HG03558 (cell line): ENCODE results near the gene PALD1.

ENCODE experiments used
- ATAC-seq: cut with Tn5 transposase; IDR thresholded peaks from one replicate; pipeline ENCODE4 v1.9.1; 2021; ENCODE audit warnings: moderate number of reproducible peaks; ENCODE audit not compliant: unreplicated experiment; ENCODE audit errors: extremely low read depth

The PALD1 gene

DNA sequence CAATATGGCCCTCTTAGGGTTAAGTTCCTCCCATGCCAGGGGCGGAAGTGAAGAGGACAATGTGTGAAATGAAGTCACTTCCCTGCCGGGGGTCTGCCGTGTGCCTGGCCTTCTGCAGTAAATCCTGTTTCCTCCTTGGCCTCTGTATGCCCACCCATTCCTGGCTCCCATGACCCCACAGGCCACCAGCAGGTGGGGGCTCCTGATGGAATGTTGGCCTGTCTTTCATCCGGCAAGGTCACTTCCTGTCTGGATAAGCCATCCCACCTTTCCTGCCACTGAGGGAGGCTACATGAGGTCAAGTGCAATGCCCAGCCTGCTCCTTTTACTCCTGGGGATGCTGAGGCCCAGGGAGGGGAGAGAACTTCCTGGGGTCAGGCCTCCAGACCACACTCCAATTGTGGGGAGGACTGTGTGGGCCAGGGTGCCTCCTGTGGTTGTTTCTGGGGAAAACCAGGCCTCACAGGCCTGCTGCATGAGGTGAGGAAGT lies 22.3 kb downstream of the PALD1 start:
- ATAC-seq, result no peak

DNA sequence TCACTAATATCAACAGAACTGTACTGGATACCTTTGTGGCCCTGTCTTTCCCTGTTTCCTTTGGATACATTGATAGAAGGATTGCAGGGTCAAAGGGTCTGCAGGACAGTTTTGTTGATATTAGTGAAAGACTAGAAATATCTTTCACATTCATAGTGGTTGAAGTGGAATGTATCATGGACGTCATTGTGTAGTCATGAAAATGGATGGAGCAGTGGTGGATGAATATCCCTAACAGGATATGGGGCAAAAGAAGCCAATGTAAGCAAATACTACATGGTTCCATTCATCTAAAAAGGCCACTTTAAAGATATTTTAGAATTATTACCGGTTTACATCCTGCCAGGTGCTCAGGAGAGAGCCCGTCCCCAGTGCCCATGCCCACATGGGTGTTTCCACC lies 23.8 kb downstream of the PALD1 start:
- no peak for ATAC-seq

DNA sequence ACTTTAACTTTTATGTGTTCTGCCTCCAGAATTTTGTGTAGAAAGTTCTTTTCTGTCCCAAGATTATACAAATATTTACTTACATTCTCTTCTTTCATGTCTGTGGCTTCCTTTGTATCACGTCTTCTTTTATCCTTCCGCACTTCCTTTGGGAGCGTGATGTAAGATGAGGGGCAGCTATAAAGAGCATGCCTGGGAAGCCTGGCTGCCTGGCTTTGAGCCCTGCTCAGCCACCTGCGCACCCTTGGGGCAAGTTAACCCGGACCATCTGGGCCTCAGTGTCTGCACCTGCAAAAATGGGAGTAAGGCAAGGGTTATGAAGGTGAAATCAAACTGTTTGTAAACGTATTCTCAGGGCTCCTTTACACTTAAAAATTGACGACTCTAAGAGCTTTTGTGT lies 25.2 kb downstream of the PALD1 start:
- no peak for ATAC-seq

DNA sequence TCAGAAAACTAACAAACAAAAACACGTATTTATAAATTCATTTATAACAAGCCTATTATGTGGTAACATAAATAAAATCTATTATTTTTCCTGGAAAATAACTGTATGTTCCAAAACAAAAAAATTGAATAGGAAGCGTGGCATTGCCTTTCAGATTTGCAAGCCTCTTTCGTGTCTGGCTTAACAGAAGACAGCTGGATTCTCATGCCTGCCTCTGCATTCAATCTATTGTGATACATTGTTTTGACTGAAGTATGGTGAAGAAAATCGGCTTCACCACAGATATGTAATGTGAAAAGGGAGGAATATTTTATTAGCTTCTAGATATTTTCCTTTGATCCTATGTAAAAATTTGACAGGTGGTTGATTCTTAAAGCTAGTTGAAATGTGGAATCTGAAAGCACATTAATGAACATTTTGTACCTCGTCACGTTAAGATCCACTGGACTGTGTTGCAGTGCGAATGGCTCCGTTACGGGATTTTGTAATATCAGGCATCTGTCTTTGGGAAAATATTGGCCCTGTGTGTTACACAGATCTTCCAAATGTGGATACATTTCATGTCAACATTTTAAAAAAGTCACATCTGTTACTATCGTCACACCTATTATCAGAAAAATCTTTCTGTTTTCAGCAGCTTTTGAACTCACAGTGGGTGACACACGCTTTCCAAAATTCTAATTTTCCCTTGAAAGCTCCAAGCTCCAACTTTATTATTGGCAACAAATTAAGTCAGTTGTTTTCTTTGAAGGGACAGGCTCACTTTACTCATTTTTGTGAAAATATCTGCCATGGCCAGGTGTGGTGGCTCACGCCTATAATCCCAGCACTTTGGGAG lies 26.2 kb downstream of the PALD1 start:
- ATAC-seq, result no peak

DNA sequence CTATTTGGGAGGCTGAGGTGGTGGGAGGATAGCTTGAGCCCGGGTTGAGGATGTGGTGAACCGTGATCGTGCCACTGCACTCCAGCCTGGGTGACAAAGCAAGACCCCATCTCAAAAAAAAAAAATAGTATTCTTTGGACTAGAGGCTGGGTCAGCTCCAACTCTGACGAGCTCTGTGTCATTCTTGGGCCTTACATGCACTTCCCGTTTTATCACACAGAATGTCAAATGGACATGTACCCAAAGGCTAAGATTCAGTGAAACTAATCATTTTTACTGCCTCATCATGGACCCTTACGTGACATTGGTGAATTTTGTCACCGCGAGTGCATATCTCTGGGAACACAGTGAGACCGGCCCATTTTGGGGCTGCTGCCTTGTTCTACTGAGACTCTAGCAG lies 27.3 kb downstream of the PALD1 start:
- no peak for ATAC-seq

DNA sequence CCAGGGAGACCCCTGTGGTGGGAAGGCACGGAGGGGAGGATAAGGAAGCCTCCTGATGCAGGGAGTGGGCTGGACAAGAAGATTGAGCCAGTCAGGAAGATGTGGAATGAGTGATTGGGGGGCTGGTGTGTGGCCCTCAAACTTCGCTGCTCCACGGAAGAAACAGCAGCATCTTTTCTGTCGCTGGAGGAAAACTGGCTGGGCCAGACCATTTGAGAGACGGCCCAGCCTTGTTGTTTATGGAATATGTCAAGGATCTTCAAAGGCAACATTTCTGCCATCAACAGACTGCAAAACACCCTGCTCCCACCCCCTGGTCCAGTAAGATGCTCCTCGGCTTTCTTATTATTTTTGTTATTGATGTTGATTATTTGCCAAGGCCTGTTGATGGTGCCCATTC lies 29.4 kb downstream of the PALD1 start:
- ATAC-seq, result no peak

DNA sequence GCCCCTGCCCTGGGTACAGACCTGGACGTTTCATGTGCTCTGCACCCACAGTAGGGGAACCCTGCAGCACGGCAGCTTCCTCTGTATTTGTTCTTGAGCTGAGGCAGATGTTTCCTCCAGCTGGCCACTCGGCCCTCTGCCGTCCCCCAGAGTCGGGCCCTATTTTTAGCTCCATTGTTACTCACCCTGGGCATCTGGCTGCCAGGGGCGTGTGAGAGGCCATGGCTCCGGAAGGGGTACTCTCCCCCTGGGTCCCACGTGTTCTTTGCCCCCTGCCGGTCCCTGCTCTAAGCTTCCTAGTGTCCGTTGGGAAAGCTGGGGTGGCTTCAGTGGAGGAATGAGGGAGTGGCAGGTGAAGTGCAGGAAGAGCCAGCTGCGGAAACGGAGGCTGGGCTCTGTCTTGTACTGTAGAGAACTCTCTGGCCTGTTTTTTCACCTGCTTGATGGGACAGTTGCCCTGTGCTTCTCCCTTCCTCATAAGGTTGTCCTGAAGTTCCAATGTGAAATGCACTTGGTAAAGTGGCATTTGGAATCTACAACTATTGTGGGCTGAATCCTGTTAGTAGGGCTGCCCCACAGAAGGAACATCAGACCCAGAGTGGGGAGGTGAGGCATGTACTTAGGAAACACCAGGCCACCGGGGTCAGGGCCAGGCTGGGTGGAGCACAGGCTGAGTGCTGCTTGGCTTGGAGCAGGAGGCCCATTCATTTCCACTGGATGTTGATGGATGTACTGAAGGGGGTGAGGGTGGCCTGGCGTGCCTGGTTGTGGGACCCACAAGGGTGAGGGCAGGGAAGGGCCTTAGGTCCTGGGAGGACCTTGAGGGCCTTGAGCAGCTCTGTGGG lies 30.6 kb downstream of the PALD1 start:
- ATAC-seq, result no peak

DNA sequence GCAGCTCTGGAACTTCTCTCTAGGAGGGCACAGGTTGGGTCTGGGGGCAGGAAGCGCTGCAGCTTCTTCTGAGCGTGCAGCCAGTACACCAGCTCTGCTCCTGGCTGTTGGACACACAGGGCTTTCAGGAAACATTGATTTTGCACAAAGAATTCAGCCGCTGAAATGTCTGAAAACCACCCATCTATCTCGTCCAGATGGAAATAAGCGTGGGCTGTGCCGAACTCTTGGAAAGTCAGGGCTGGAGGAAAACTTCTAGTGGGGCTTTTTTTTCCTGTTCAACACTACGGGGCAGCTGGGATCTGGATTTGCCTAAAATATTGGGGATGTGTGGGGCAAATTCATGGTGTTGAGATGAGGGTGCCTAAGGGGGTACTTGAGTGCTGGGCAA lies 31.2 kb downstream of the PALD1 start:
- ATAC-seq, result no peak

DNA sequence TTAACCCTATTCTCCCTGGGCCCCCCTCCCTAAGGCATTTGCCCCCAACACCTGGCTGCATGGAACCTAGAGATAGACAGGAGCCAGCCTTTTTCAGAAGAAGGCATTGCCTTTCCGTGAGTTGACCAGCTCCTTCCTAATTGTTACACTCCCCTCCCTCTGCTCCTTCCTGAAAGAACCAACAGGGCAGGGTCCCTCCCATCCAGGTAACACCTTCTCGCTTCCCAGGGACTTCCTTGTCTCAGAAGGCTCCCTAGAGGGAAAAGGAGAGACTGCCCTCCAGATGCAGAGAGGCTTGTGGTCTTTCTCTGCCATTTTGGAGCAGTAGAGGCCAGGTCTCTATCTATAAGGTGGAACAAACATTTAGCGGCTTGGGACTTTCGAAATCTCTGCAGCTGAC lies 31.9 kb downstream of the PALD1 start:
- no peak for ATAC-seq

DNA sequence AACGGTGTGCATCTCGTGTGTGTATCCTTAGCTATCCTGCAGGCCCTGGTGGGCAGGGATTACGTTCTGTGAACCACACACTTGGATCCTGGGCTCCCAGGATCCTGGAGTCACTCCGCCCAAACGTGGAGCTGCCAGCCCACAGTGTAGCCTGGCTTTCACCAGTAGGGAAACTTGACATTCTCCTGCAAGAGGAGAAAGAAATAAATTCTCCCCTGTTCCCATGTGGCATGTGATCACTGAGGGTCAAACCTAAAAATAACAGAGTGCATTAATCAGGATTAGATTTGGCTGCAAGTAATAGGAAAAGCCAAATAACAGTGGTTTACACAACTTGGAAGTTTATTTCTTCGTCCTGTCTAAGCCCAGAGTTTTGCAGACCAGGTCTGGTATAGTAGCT lies 32.3 kb downstream of the PALD1 start:
- no peak for ATAC-seq

DNA sequence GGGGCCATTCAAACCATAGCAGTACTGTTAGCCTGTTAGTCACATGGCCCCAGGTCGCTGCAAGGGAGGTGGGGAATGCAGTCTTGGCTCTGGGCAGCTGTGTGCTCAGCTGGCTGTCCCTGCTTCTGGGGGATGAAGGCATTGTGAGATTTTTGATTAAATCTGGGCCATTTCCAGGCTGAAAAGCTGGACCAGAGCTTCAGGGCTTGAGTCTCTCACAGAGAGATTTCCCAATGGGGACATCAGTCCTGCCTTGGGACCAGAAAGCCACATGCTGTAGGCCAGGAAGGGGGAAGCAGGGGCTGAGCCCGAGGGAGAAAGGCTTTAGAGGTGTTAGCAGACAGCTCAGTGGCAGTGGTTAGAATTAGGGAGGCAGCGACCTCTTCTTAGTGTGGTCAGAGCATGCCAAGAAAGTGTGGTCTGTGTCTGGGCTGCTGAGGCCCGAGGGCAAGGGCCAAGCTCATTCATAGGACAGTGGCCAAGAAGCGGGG lies 33.6 kb downstream of the PALD1 start:
- ATAC-seq, result no peak

DNA sequence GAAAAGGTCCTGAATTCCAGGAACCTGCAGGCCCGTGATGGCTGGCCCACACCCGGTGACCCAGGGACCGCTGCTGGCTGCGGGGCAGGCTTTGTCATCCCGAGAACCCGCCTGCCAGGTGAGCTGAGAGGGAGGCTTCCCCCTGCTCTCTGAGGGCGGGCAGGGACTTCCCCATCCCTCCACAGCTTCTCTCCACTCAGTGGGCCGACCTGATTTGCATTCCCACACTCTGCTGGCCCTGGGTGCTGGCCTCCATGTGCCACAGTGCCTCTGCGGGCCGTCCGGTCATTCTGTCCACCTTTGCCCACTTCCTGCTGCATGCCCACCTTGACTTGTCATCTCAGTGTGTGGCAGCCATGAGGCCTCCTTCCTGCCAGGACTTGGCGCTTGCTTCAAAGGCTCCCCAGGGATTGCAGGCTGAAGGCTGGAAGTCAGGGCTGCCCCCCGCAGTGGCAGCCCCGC lies 35.3 kb downstream of the PALD1 start:
- ATAC-seq, result peak; percentile 75

DNA sequence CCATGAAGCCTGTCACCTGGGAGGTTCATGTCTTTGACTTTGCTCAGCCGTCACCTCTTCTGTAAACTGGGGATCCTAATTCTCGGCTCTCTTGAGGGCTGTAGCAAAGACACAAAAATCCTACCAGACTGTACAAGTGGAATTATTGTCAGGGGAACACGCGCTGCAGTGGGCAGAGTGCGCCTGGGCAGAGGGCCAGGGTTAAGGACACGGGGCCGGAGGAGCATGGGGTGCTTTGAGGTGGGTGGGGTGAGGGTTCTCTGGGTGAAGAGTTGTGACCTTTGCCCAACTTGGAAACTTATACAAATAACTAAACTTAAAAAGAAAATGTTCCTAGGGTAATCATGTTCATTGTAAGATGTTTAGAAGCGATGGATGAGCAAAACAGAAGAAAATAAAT lies 36.0 kb downstream of the PALD1 start:
- no peak for ATAC-seq

DNA sequence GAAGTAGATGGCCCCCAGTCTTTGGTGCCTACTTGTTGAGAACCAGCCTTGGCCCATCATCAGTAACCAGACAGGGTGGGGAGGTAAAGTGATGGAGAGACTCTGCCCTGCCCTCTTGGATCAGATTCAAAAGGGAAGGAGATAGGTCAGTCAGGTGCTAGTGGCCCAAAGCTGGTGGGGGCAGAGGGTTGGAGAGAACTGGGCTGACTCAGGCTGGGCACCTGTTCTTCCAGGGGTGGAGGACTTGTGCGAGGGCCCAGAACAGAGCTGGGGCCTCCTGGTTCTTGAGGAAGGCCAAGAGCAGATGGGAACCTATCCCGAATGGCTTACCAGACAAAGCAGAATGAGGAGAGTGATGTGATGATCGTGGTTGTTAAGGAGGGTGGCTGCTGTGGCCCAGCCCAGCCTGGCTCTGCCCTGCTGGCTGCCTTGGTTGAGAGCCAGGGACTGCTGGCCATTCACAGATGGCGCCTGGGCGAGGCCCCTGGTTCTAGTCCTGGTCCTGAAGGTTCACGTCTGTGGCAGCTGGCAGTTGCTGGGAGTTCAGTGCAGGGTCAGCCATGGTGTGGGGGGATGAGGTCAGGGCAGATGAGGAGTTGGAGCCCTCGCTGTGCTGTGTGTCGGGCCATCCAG lies 36.6 kb downstream of the PALD1 start:
- ATAC-seq, result no peak

DNA sequence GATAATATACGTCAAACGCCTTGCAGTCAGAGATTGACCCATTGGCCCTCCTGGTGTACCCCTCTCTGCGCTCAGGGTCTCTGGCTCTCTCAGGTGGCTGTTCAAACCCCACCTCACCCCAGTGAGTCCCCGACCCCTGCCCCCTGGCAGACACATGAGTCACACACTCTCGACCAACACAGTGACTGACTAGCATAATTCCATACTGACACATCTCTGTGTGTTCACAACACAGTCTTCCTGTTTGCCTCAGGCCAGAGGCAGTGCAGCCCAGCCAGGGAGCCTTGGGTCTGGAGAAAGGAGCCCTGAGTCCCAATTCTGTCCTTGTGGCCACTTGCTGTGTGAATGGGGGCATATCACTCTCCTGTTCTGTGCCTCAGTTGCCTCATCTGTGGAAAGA lies 40.1 kb downstream of the PALD1 start:
- no peak for ATAC-seq

DNA sequence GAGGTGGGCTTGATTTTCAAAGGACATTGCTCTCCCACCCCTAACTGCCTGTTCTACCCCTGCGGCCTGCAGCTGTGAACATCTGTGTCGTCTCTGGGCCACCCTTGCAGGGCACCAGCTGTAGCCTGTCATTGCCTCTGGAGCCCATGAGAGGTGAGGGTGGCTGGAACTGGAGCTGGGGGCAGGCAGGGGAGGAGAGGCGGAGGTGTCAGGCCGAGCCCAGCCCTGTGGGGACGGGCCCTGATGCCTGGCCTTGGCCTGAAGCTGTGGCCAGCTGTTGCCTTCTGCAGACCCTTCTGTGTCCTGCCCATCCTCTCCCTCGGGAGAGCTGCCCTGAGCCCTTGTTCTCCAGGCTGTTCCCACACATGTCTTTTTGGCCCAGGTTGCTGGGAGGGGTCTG lies 44.5 kb downstream of the PALD1 start:
- ATAC-seq, result no peak

DNA sequence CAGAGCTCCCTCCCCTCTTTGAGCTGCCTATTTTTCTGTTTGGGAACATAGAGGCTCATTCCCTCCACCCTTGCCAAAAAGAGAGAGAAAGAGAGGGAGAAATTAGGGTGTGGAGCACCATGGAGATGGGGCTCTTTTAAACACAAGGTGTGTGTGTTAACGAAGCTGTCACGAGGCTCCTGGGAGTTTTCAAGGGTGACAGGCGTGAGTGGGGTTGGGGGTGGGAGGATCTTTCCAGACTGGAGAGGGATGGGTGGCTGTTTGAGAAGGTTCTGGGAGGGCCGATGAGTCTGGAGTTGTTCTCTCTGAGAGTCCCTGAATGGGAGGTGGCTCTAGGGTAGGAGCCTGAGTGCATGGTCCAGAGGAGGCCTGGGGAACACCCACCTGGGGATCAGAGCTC lies 45.0 kb downstream of the PALD1 start:
- ATAC-seq, result no peak

DNA sequence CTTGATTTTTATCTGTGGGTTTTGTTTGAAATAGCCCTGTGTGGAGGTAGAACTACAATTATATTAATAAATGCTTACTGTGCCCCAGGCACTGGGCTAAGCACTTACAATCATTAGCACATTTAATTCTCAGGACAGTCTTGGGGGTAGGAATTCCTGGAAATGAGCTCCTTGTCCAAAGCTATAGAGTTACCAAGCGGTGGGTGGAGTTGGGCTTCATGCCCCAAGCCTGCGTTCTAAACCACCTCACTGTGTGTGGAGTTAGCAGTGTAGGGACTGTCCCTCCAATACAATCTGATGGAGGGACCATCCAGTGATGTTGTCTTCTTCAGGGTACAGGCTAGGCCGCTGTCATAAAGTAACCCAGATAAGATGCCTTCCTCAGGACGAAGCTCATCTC lies 49.7 kb downstream of the PALD1 start:
- ATAC-seq, result no peak

DNA sequence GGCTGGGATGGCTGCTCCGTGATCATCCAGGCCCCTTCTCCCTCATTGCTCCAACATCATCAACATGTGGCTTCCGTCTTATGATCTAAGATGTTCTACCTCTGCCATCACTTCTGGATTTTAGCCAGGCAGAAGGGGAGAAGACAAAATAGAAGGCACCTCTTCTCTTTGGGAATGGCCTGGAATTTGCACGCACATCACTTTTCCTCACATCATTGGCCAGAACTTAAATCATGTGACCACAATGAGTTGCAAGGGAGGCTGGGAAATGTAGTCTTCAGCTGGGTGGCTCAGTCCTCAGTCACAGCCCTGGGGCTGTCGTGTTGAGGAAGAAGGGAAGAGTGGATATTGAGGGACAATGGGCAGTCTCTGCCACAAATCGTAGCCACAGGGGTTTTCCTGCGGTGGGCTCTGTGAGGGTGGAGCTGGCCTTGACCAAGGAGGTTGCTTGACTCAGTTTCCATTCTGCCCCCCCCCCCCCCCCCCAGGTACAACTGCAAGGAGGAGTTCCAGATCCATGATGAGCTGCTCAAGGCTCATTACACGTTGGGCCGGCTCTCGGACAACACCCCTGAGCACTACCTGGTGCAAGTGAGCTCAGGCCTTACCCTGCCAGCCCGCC lies 50.3 kb downstream of the PALD1 start:
- no peak for ATAC-seq

DNA sequence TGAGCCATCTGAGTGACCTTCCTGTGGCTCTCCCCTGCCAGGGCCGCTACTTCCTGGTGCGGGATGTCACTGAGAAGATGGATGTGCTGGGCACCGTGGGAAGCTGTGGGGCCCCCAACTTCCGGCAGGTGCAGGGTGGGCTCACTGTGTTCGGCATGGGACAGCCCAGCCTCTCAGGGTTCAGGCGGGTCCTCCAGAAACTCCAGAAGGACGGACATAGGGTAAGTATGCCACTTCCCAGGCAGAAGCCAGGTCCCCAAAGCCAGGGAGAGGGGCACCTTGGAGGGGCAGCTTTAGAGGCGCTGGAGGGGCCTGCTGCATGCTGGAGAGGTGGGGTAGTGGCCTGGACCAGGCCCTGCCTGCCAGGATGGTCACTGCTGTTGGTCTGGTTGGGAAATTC lies 51.3 kb downstream of the PALD1 start:
- no peak for ATAC-seq
